ENCODE data around the gene FNTB. TPM values are rescaled to one million over a fixed set of nuclear protein-coding genes. Genes with fewer than 3 reads are reported as not detected.

The FNTB gene
- polyA plus RNA-seq, 4 donors, result 26.1 to 36.3 (median 30.6) TPM

GRCh38 chr14:64973826-64974225 lies 12.9 kb upstream of the FNTB start:
- DNase-seq (ENCODE audit: low read depth in 4 of 4, low spot score in 3 of 4), result no peak

- no peak for DNase-seq (ENCODE audit: low read depth in 4 of 4, low spot score in 3 of 4)
Observed at GRCh38 chr14:64974563-64974962, 12.1 kb upstream of the FNTB start.

- no peak for DNase-seq (ENCODE audit: low read depth in 4 of 4, low spot score in 3 of 4)
Observed at GRCh38 chr14:64979336-64980074, 7.2 kb upstream of the FNTB start.

- DNase-seq (ENCODE audit: low read depth in 4 of 4, low spot score in 3 of 4), result no peak
Observed at GRCh38 chr14:64983439-64984310, 3.0 kb upstream of the FNTB start.

GRCh38 chr14:64987438-64987767 lies 708 bp downstream of the FNTB start:
- DNase-seq (ENCODE audit: low read depth in 4 of 4, low spot score in 3 of 4), result no peak

- DNase-seq (ENCODE audit: low read depth in 4 of 4, low spot score in 3 of 4), result no peak
Observed at GRCh38 chr14:64990296-64990695, 3.6 kb downstream of the FNTB start.

GRCh38 chr14:64990939-64991338 lies 4.2 kb downstream of the FNTB start:
- DNase-seq (ENCODE audit: low read depth in 4 of 4, low spot score in 3 of 4), result no peak

GRCh38 chr14:64992328-64992885 lies 5.7 kb downstream of the FNTB start:
- DNase-seq (ENCODE audit: low read depth in 4 of 4, low spot score in 3 of 4), result no peak

GRCh38 chr14:64993266-64993930 lies 6.7 kb downstream of the FNTB start:
- no peak for DNase-seq (ENCODE audit: low read depth in 4 of 4, low spot score in 3 of 4)

GRCh38 chr14:64994540-64994939 lies 7.8 kb downstream of the FNTB start:
- DNase-seq (ENCODE audit: low read depth in 4 of 4, low spot score in 3 of 4), result no peak

GRCh38 chr14:64995291-64995690 lies 8.6 kb downstream of the FNTB start:
- no peak for DNase-seq (ENCODE audit: low read depth in 4 of 4, low spot score in 3 of 4)

- DNase-seq (ENCODE audit: low read depth in 4 of 4, low spot score in 3 of 4), result no peak
Observed at GRCh38 chr14:64997108-64997794, 10.6 kb downstream of the FNTB start.

- no peak for DNase-seq (ENCODE audit: low read depth in 4 of 4, low spot score in 3 of 4)
Observed at GRCh38 chr14:64998455-64998931, 11.8 kb downstream of the FNTB start.

- DNase-seq (ENCODE audit: low read depth in 4 of 4, low spot score in 3 of 4), result no peak
Observed at GRCh38 chr14:65000898-65001591, 14.3 kb downstream of the FNTB start.

- DNase-seq (ENCODE audit: low read depth in 4 of 4, low spot score in 3 of 4), result no peak
Observed at GRCh38 chr14:65001723-65002122, 15.0 kb downstream of the FNTB start.

GRCh38 chr14:65002586-65003210 lies 16.0 kb downstream of the FNTB start:
- DNase-seq (ENCODE audit: low read depth in 4 of 4, low spot score in 3 of 4), result no peak

- DNase-seq (ENCODE audit: low read depth in 4 of 4, low spot score in 3 of 4), result no peak
Observed at GRCh38 chr14:65003394-65003793, 16.7 kb downstream of the FNTB start.

GRCh38 chr14:65006261-65006721 lies 19.6 kb downstream of the FNTB start:
- DNase-seq (ENCODE audit: low read depth in 4 of 4, low spot score in 3 of 4), result no peak

GRCh38 chr14:65007202-65007601 lies 20.5 kb downstream of the FNTB start:
- DNase-seq (ENCODE audit: low read depth in 4 of 4, low spot score in 3 of 4), result no peak
